ENCODE measurements around the gene TOR1AIP1. TPM values are rescaled to one million over a fixed set of nuclear protein-coding genes. Genes with fewer than 3 reads are reported as not detected.

The TOR1AIP1 gene
- total RNA-seq, 2 donors from 2014 or later, result 18.1 to 26.2 TPM

DNA sequence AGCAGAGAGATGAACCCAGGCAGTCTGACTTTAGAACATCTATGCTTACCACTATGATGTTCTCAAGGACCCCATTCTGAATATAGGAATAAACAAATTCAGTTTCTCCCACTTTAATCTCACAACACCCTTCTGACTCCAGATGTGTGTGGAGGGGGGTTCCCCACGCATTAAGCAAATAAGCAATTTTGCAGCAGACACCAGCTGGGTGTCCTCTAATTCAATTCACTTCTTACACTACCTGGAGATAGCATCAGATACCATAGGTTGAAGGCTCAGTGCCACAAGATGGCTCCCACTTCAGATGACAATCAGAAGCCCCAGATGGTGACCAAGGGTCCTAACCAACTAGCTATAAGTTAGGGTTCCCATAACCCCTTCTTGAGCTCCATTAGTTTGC lies 42.2 kb downstream of the TOR1AIP1 start:
- H3K4me1 Mint-ChIP-seq, result peaks cover 22% of the 10 kb centered on the region
- no peaks in the 10 kb centered on the region for H3K9me3 ChIP-seq (ENCODE audit: control insufficient read depth, low read length)
- WGBS, 2 experiments (ENCODE audit: insufficient coverage in 1 of 2, insufficient read length in 1 of 2), result 75% methylated on average over 1 of the region's 1 CpG; no CpG with 5 or more reads in 1 of the 2 experiments
- H3K9ac ChIP-seq (ENCODE audit: extremely low read depth, low read length, poor library complexity, severe bottlenecking), result no peak overlapping the region
- no peak for DNase-seq
- H3K4me3 Mint-ChIP-seq, result no peak overlapping the region
- no peak overlapping the region for H3K4me3 ChIP-seq (ENCODE audit: low read length)
- no peaks in the 10 kb centered on the region for H3K9me3 Mint-ChIP-seq
- H3K27ac Mint-ChIP-seq, result no peak overlapping the region
- peaks cover 9% of the 10 kb centered on the region for H3K36me3 ChIP-seq (ENCODE audit: control insufficient read depth, insufficient read depth, low read length)
- H3K27me3 ChIP-seq (ENCODE audit: control insufficient read depth, insufficient read depth, low read length, poor library complexity, severe bottlenecking), result no peaks in the 10 kb centered on the region
- H3K27ac ChIP-seq (ENCODE audit: low read depth, low read length), result no peak overlapping the region
- TF ChIP-seq, protein P1, sequence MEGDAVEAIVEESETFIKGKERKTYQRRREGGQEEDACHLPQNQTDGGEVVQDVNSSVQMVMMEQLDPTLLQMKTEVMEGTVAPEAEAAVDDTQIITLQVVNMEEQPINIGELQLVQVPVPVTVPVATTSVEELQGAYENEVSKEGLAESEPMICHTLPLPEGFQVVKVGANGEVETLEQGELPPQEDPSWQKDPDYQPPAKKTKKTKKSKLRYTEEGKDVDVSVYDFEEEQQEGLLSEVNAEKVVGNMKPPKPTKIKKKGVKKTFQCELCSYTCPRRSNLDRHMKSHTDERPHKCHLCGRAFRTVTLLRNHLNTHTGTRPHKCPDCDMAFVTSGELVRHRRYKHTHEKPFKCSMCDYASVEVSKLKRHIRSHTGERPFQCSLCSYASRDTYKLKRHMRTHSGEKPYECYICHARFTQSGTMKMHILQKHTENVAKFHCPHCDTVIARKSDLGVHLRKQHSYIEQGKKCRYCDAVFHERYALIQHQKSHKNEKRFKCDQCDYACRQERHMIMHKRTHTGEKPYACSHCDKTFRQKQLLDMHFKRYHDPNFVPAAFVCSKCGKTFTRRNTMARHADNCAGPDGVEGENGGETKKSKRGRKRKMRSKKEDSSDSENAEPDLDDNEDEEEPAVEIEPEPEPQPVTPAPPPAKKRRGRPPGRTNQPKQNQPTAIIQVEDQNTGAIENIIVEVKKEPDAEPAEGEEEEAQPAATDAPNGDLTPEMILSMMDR (conservative IDR thresholded peaks at IDR 0.05), result no peak
- H3K4me1 ChIP-seq (ENCODE audit: control insufficient read depth, insufficient read depth, low read length), result peaks cover 5% of the 10 kb centered on the region
- H3K36me3 Mint-ChIP-seq (ENCODE audit: low read depth), result peaks cover 10% of the 10 kb centered on the region
- no peaks in the 10 kb centered on the region for H3K27me3 Mint-ChIP-seq (ENCODE audit: insufficient read depth)

DNA sequence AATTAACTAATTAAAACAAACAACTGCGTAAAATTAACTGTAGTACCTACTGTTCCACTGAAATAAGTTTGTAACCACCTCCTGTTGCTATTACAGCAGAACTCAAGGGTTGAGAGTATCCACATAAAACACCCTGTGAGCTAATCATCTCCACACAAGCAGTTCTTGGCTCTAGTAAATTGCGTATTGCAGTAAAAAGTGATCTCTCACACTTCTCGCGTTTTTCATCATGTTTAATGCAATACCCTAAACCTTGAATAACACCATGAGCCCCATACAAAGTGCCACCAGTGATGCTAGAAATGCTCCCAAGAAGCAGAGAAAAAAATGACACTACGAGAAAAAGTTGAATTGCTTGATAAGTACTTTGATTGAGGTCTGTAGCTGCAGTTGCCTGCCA lies 43.2 kb downstream of the TOR1AIP1 start:
- 89 to 94% methylated on average over 3 to 5 of the region's 5 CpGs for WGBS, 2 experiments (ENCODE audit: insufficient coverage in 1 of 2, insufficient read length in 1 of 2)
- no peak for DNase-seq
- TF ChIP-seq, protein P1 (conservative IDR thresholded peaks at IDR 0.05), result no peak
- Mint-ChIP-seq H3K4me3 (no peak overlapping the region), H3K36me3 (ENCODE audit: low read depth) (peaks cover 2% of the 10 kb centered on the region), H3K9me3 (no peaks in the 10 kb centered on the region), H3K4me1 (peaks cover 23% of the 10 kb centered on the region), H3K27ac (no peak overlapping the region), H3K27me3 (ENCODE audit: insufficient read depth) (no peaks in the 10 kb centered on the region)
- no peaks in the 10 kb centered on the region for H3K27me3 ChIP-seq (ENCODE audit: control insufficient read depth, insufficient read depth, low read length, poor library complexity, severe bottlenecking)
- no peak overlapping the region for H3K27ac ChIP-seq (ENCODE audit: low read depth, low read length)
- no peak overlapping the region for H3K4me3 ChIP-seq (ENCODE audit: low read length)
- H3K4me1 ChIP-seq (ENCODE audit: control insufficient read depth, insufficient read depth, low read length), result peaks cover 5% of the 10 kb centered on the region
- no peaks in the 10 kb centered on the region for H3K36me3 ChIP-seq (ENCODE audit: control insufficient read depth, insufficient read depth, low read length)
- no peaks in the 10 kb centered on the region for H3K9me3 ChIP-seq (ENCODE audit: control insufficient read depth, low read length)
- H3K9ac ChIP-seq (ENCODE audit: extremely low read depth, low read length, poor library complexity, severe bottlenecking), result no peak overlapping the region

DNA sequence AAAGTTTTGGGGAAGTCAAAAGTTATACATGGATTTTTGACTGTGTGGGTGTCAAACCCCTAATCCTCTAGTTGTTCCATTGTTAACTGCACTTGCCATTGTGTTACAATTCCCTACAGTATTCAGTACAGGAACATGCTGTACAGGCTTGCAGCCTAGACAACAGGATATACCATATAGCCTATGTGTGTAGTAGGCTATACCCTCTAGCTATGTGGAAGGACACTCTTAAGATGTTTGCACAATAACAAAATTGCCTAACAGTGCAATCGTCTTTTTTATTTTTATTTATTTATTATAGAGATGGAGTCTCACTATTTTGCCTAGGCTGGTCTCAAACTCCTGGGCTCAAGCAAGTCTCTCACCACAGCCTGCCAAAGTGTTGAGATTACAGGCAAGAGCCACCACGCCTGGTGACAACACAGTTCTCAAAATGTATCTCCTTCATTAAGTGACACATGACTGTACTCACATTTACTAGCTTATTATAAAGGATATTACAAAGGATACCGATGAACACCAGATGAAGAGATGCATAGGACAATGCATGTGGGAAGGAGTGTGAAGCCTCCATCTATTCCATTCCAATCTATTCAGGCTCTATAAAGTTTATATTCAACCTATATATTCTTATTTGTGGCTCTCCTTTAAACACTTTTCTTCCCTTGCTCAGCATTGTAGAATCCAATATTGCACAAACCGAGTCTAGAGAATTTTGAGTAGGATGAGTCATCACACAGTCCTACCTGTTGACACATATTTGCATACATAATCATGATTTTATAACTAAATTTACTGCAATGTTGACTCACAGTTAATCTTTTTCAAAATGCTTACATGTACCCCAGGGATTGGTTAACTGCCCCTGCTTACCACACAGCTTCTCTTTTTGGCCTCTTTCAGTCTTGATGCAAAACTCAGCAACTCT lies 44.1 kb downstream of the TOR1AIP1 start:
- Histone ChIP-seq H3K9ac (ENCODE audit: extremely low read depth, low read length, poor library complexity, severe bottlenecking) (no peak overlapping the region), H3K27ac (ENCODE audit: low read depth, low read length) (no peak overlapping the region), H3K4me3 (ENCODE audit: low read length) (no peak overlapping the region), H3K36me3 (ENCODE audit: control insufficient read depth, insufficient read depth, low read length) (no peaks in the 10 kb centered on the region), H3K4me1 (ENCODE audit: control insufficient read depth, insufficient read depth, low read length) (peaks cover 5% of the 10 kb centered on the region), H3K9me3 (ENCODE audit: control insufficient read depth, low read length) (no peaks in the 10 kb centered on the region), H3K27me3 (ENCODE audit: control insufficient read depth, insufficient read depth, low read length, poor library complexity, severe bottlenecking) (no peaks in the 10 kb centered on the region)
- Mint-ChIP-seq H3K27ac (no peak overlapping the region), H3K36me3 (ENCODE audit: low read depth) (no peaks in the 10 kb centered on the region), H3K4me1 (peaks cover 27% of the 10 kb centered on the region), H3K9me3 (no peaks in the 10 kb centered on the region), H3K27me3 (ENCODE audit: insufficient read depth) (no peaks in the 10 kb centered on the region), H3K4me3 (no peak overlapping the region)
- TF ChIP-seq, protein P1 (conservative IDR thresholded peaks at IDR 0.05), result no peak
- DNase-seq, result no peak
- whole genome bisulfite sequencing, 2 experiments (ENCODE audit: insufficient coverage in 1 of 2, insufficient read length in 1 of 2), result 83 to 95% methylated on average over 1 to 3 of the region's 4 CpGs

Data from endodermal cell (in vitro differentiated cells).